ENCODE measurements around the gene SEPTIN5. TPM values are rescaled to one million over a fixed set of nuclear protein-coding genes. Genes with fewer than 3 reads are reported as not detected.

SEPTIN5 gene
- total RNA-seq, 1 donor from 2014 or later, result 5.0 TPM

DNA sequence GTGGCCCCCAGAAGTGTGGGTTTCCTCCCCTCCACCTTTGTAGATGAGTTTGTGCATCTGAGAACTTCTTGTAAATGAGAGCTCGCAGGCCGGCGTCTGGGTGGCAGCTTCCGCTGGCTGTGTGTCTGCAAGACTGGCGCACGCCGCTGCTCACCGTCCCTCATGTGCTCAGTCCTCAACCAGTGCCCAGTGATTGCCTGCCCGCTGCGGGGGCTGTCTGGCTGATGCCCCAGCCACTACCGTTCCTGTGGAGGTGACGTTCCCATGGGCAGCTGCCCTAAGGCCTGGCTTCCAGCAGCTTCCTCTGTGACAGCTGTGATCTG, 55.1 kb downstream of the SEPTIN5 start:
- Histone ChIP-seq H3K4me1 (no peaks in the 10 kb centered on the region), H3F3A (ENCODE audit: low read depth) (peaks cover 11% of the 10 kb centered on the region), H2AFZ (replicated peaks) (no peak overlapping the region), H3K79me2 (ENCODE audit: low read depth) (no peaks in the 10 kb centered on the region), H3K9me3 (ENCODE audit: low read depth) (no peaks in the 10 kb centered on the region), H4K20me1 (ENCODE audit: low read depth) (peaks cover 36% of the 10 kb centered on the region), H3K27ac (no peak overlapping the region), H3K27me3 (peaks cover 100% of the 10 kb centered on the region), H3K4me2 (no peak overlapping the region), H3K9ac (no peak overlapping the region), H3K36me3 (no peaks in the 10 kb centered on the region), H3K4me3 (no peak overlapping the region)
- peak overlapping the region; percentile 35 for H3K4me3 Mint-ChIP-seq
- peaks cover 18% of the 10 kb centered on the region for H3K4me1 Mint-ChIP-seq
- peaks cover 7% of the 10 kb centered on the region for H3K9me3 Mint-ChIP-seq
- TF ChIP-seq EZH2phosphoT487 (IDR thresholded peaks at IDR 0.05), result no peak
- TF ChIP-seq EZH2 (IDR thresholded peaks at IDR 0.05), result peak; percentile 6
- H3K36me3 Mint-ChIP-seq, result no peaks in the 10 kb centered on the region
- peaks cover 49% of the 10 kb centered on the region for H3K27me3 Mint-ChIP-seq (ENCODE audit: insufficient read depth, low read depth)
- no peak overlapping the region for H3K27ac Mint-ChIP-seq
- DNase-seq (ENCODE audit: low spot score), result no peak

DNA sequence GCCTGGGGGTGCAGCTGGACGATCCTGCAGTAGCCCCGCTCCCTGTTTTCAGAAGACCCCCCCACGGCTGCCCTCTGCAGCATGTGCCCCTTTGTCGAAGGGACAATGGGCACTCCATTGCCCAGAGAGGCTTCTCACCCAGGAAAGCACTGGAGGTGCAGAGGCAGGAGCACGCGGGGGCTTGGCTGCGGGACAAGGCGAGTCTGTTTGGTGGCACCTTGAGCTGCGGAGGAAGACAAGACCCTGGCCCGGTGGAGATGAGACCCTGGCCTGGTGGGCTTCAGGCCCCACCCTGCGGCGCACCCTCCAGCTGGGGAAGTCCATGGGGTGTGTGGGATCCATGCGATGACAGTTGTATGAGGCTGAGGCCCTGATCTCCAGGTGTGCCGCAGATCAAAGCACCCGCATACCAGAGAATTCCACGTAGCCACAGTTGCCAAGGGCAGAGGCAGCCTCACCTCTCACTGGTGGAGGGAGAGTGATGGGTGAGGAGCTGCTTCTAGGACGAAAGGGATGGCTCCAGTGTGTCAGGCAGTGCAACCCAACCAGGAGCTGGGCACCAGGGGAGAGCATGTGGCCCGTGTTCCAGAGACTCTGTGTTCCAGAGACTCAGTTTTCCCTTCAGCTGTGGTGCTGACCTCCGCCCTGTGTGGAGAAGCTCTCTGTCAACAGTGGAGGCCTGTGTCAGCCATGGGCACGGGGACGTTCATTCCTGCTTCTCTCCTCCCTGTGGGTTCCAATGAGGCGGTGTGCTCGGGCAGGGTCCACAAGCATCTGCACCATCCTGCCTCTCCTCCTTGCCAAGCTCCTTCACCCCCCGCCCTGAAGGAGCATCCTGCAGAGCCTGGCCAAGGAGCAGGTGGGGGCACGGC, 56.3 kb downstream of the SEPTIN5 start:
- H3K27ac ChIP-seq, result no peak overlapping the region
- H3K4me3 Mint-ChIP-seq, result no peak overlapping the region
- peaks cover 37% of the 10 kb centered on the region for H3K27me3 Mint-ChIP-seq (ENCODE audit: insufficient read depth, low read depth)
- TF ChIP-seq EZH2phosphoT487 (IDR thresholded peaks at IDR 0.05) (no peak), EZH2 (IDR thresholded peaks at IDR 0.05) (no peak)
- TF ChIP-seq, protein P1, sequence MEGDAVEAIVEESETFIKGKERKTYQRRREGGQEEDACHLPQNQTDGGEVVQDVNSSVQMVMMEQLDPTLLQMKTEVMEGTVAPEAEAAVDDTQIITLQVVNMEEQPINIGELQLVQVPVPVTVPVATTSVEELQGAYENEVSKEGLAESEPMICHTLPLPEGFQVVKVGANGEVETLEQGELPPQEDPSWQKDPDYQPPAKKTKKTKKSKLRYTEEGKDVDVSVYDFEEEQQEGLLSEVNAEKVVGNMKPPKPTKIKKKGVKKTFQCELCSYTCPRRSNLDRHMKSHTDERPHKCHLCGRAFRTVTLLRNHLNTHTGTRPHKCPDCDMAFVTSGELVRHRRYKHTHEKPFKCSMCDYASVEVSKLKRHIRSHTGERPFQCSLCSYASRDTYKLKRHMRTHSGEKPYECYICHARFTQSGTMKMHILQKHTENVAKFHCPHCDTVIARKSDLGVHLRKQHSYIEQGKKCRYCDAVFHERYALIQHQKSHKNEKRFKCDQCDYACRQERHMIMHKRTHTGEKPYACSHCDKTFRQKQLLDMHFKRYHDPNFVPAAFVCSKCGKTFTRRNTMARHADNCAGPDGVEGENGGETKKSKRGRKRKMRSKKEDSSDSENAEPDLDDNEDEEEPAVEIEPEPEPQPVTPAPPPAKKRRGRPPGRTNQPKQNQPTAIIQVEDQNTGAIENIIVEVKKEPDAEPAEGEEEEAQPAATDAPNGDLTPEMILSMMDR (IDR thresholded peaks at IDR 0.05), result no peak
- H3K9me3 Mint-ChIP-seq, result peaks cover 4% of the 10 kb centered on the region
- no peaks in the 10 kb centered on the region for H3K79me2 ChIP-seq (ENCODE audit: low read depth)
- H3K4me2 ChIP-seq, result no peak overlapping the region
- peaks cover 23% of the 10 kb centered on the region for H4K20me1 ChIP-seq (ENCODE audit: low read depth)
- no peak overlapping the region for H3K27ac Mint-ChIP-seq
- no peaks in the 10 kb centered on the region for H3K36me3 ChIP-seq
- peaks cover 15% of the 10 kb centered on the region for H3K4me1 Mint-ChIP-seq
- H3K4me3 ChIP-seq, result no peak overlapping the region
- DNase-seq (ENCODE audit: low spot score), result no peak
- no peaks in the 10 kb centered on the region for H3K9me3 ChIP-seq (ENCODE audit: low read depth)
- no peaks in the 10 kb centered on the region for H3K36me3 Mint-ChIP-seq
- peaks cover 5% of the 10 kb centered on the region for H3F3A ChIP-seq (ENCODE audit: low read depth)
- H3K9ac ChIP-seq, result no peak overlapping the region
- no peaks in the 10 kb centered on the region for H3K4me1 ChIP-seq
- H3K27me3 ChIP-seq, result peaks cover 97% of the 10 kb centered on the region
- H2AFZ ChIP-seq (replicated peaks), result no peak overlapping the region

DNA sequence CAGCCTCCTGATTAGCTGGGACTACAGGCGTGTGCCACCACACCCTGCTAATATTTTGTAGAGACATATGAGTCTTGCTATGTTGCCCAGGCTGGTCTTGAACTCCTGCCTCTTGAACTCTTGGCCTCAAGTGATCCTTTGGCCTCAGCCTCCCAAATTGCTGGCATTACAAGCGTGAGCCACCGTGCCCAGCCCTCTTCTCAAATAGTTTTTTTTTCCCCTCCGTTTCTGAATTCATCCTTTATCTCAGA, 58.0 kb downstream of the SEPTIN5 start:
- Histone ChIP-seq H3K9me3 (ENCODE audit: low read depth) (no peaks in the 10 kb centered on the region), H3K27ac (no peak overlapping the region), H3K36me3 (no peaks in the 10 kb centered on the region), H3K9ac (no peak overlapping the region), H2AFZ (replicated peaks) (no peak overlapping the region), H3K4me1 (no peaks in the 10 kb centered on the region), H4K20me1 (ENCODE audit: low read depth) (peaks cover 12% of the 10 kb centered on the region), H3F3A (ENCODE audit: low read depth) (peaks cover 5% of the 10 kb centered on the region), H3K79me2 (ENCODE audit: low read depth) (no peaks in the 10 kb centered on the region), H3K4me2 (no peak overlapping the region), H3K27me3 (peaks cover 79% of the 10 kb centered on the region), H3K4me3 (no peak overlapping the region)
- TF ChIP-seq EZH2phosphoT487 (IDR thresholded peaks at IDR 0.05), result no peak
- TF ChIP-seq, protein P1 (IDR thresholded peaks at IDR 0.05), result no peak
- TF ChIP-seq EZH2 (IDR thresholded peaks at IDR 0.05), result no peak
- no peaks in the 10 kb centered on the region for H3K36me3 Mint-ChIP-seq
- H3K4me3 Mint-ChIP-seq, result no peak overlapping the region
- H3K9me3 Mint-ChIP-seq, result peaks cover 4% of the 10 kb centered on the region
- DNase-seq (ENCODE audit: low spot score), result no peak
- peaks cover 32% of the 10 kb centered on the region for H3K27me3 Mint-ChIP-seq (ENCODE audit: insufficient read depth, low read depth)
- H3K27ac Mint-ChIP-seq, result no peak overlapping the region
- peaks cover 15% of the 10 kb centered on the region for H3K4me1 Mint-ChIP-seq

Other genes starting within 250 kb of the SEPTIN5 start
- gene UFD1, start 235.3 kb upstream of the SEPTIN5 start, total RNA-seq (ENCODE audit: low replicate concordance), result 37.5 and 37.7 TPM in 2 replicates
- gene CDC45, start 234.6 kb upstream of the SEPTIN5 start, total RNA-seq (ENCODE audit: low replicate concordance), result 40.9 and 50.7 TPM in 2 replicates
- gene CLDN5, start 190.1 kb upstream of the SEPTIN5 start, total RNA-seq (ENCODE audit: low replicate concordance), result 0.69 and 4.1 TPM in 2 replicates
- gene GP1BB, start 9.0 kb downstream of the SEPTIN5 start, total RNA-seq (ENCODE audit: low replicate concordance), result 1.2 TPM in 1 of 2 replicates, not detected in the other
- gene TBX1, start 46.3 kb downstream of the SEPTIN5 start, total RNA-seq (ENCODE audit: low replicate concordance), result 0.06 TPM in 1 of 2 replicates, not detected in the other
- 3.0 and 11.6 TPM in 2 replicates for gene GNB1L, start 140.4 kb downstream of the SEPTIN5 start, total RNA-seq (ENCODE audit: low replicate concordance)
- 7.3 and 16.3 TPM in 2 replicates for gene RTL10, start 140.4 kb downstream of the SEPTIN5 start, total RNA-seq (ENCODE audit: low replicate concordance)
- gene COMT, start 227.3 kb downstream of the SEPTIN5 start, total RNA-seq (ENCODE audit: low replicate concordance), result 1.1 and 1.3 TPM in 2 replicates
- 0.19 and 3.1 TPM in 2 replicates for gene TXNRD2, start 227.3 kb downstream of the SEPTIN5 start, total RNA-seq (ENCODE audit: low replicate concordance)